EH (cell line): ENCODE measurements around the gene HELLS.
"Not testable (repeated sequence)": the region's sequence is repeated elsewhere in the genome, so short reads cannot be mapped to it uniquely, and the experiment has no call there.

Source experiments
- DNase-seq: peaks from one replicate; pipeline ENCODE4 v3.0.0-alpha.2; 2015; ENCODE audit warnings: low read depth

HELLS gene

DNA sequence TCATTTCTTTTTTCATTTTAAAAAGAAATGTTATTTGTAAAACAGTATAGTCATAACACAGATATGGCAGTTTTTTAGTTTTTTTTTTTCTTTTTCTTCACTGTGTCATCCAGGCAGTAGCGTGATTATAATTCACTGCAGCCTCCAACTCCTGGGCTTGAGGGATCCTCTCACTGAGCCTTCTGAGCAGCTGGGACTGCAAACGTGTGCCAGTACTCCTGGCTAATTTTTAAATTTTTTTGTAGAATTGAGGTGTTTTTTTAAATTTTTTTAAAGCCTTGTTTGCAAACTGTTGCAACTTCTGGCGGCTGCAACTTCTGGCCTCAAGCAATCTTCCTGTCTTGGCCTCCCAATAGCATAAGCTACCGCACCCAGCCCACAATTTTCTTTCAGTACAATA, 63.0 kb downstream of the HELLS start:
- DNase-seq: no peak

DNA sequence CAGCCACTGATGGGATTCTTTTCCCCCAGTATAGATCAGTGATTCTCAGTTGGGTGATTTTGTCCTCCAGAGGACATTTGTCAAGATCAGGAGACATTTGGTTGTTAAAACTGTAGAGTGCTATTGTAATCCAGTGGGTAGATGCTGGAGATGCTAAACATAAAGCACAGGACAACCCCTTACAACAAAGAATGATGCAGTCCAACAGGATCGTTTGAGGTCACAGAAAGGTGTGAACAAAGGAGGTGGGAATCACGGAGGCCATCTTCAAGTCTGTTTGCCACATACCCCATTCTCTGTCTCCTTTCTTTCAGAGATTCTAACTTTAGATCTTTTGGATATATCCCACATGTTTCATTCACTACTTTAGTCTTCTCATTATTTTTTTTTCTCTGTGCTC, 69.0 kb downstream of the HELLS start:
- no peak for DNase-seq

DNA sequence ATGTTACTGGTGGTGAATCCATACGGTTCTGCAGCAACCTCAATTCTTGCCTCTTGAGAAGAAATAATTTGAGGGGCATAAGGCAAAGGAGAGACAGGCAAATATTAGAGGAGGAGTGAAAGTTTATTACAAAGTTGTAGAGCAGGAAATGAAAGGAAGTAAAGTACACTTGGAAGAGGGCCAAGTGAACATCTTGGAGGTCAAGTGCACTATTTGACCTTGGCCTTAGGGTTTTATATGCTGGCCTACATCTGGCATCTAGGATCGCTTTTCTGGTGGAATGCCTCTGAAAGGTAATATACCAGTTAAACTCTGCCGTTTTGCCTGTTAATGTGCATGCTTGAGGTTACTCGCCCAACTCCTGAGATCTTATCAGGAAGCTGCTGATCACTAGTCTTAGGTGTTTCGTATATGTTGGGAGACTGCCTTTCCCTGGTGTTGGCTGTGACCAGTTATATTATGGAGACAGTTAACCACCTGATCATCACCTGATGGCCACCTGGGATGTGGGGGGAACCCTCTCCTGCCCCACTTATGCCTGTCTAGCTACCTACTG, 71.9 kb downstream of the HELLS start:
- no peak for DNase-seq

DNA sequence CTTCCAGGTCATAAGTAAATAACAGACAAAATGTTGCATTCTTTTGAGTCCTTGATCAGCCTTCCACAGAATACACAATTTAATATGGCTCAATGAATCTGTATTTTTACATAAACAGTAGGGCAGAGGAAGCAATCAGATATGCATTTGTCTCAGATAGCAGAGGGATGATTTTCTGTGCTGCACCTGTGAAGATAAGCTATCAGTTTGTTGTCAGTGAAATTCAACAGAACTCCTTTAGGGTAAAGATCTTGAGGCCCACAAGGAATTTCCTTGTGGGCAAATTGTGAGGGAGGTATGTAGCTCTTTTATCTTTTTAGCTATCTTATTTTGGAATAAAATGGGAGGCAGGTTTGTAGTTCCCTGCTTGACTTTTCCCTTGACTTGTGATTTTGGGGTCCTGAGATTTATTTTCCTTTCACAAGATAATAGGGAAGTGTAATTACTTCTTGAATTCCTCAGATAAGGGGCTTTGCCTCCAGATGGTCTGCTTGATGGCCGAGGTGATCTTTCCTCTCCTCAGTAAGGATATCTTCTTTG, 77.1 kb downstream of the HELLS start:
- DNase-seq: no peak

DNA sequence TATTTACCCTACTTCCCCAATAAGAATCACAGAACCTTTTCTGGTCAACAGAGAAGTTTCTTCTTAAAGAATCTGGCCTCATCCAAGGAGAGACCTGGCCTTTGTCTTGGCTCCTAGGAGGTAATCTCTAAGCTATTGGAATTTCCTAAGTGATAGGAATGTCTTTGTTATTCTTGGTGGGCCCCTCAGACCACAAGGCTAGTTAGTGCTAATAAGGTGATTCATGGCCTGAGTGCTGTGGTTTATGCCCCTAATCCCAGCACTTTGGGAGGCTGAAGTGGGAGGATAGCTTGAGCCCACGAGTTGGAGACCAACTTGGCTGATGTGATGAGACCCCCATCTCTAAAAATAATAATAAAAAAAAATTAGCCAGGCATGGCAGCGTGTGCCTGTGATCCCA, 78.0 kb downstream of the HELLS start:
- peak; percentile 6 for DNase-seq

DNA sequence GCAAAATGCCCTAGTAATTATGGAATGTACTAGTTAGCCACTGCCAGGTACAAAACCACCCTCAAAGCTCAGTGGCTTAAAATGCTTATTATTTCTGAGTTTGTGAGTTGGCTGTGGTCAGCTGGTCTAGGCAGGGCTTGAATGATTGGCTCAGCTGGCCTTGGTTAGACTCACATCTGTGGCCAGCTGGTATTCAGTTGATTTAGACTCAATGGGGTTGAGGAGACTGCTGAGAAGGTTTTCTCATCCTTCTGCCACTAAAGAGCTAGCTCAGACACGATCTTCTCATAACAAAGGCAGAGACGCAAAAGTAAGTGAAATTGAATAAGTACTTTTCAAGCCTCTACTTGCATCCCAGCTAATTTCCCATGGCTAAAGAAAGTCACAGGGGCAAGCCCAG, 80.9 kb downstream of the HELLS start:
- DNase-seq: no peak

DNA sequence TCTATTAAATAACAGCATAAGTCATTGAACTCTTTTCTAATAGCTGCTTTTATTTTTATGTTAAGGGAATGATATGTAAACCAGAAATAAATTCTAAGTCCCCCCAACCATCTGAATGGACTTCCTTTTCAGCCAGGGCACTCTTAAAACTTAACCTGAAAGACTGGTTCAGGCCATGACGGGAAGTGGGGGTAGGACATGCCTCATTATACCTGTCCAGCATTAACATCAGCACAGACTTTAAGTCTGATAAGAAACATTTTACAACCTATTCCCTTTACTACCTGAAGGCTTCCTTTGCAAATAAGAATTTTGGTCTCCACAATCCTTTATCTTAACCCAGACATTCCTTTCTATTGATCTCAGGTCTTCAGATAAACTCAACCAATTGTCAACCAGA, 81.9 kb downstream of the HELLS start:
- DNase-seq: no peak

DNA sequence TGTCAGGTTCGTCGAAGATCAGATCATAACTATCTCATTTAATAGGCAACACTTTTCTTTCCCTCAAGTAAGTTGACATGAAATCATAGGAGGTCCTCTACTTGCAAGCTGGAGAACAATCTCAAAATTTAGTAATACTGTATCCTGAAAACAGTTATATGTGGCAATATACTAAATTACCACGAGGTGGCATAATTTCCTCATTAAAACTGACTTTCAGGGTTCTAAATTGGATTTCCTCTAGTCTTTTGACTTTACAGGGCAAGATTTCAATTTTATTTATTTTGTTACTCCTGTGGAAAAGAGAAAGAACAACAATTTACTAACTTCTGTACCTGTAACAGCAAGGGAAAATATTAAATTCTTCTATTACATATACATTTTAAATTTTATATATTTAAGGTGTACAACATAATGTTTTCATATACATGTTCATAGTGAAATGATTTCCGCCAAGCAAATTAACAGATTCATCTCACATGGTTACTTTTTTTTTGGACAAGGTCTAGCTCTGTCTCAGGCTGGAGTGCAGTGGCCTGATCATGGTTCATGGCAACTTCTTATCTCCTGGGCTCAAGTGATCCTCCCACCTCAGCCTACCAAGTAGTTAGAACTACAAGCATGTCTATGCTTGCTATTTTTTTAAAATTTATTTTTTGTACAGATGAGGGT, 84.6 kb downstream of the HELLS start:
- DNase-seq: peak; percentile 40

DNA sequence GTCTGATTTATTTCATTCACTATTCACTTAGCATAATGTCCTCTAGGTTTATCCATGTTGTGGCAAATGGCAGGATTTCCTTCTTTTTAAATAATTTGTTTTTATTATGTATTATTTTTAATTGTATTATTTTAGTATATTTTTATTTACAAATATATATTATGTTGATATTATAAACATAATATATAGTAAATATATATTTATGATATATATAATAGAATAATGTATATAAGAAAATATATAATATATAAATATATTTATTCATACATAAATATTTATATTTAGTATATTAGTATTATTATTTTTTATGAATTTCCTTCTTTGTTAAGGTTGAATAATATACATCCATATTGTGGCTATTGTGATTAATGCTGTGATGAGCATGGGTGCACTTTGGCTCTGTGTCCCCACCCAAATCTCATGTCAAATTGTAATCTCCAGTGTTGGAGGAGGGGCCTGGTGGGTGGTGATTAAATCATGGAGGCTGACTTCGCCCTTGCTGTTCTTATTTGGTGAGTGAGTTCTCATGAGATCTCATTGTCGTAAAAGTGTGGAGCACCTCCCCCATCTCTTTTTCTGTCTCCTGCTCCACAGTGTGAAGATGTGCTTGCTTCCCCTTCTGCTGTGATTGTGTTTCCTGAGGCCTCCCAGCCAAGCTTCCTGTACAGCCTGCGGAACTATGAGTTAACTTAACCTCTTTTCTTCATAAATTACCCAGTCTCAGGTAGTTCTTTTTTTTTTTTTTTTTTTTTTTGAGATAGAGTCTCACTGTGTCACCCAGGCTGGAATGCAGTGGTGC, 85.7 kb downstream of the HELLS start:
- DNase-seq: no peak

DNA sequence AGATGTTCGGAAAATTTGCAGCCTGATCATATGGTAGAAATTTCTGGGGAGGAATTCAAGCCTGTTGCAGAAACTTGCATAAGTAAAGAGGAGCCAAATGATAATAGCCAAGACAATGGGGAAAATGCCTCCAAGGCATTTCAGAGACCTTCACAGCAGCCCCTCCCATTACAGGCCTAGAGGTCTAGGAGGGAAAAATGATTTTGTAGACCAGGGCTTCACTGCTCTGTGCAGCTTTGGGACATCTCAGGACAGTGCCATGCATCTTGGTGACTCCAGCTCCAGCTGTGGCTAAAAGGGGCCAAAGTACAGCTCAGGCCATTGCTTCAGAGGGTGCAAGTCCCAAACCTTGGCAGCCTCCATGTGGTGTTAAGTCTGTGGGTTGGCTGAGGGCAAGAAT, 87.4 kb downstream of the HELLS start:
- DNase-seq: no peak

DNA sequence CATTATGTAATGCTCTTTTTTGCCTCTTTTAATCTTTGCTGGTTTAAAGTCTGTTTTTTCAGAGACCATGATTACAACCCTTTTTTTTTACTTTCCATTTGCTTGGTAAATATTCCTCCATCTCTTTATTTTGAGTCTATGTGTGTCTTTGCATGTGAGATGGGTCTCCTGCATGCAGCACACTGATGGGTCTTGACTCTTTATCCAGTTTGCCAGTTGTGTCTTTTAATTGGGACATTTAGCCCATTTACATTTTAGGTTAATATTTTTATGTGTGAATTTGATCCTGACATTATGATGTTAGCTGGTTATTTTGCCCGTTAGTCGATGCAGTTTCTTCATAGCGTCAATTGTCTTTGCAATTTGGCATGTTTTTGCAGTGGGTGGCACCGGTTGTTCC, 92.5 kb downstream of the HELLS start:
- not testable (repeated sequence) for DNase-seq

DNA sequence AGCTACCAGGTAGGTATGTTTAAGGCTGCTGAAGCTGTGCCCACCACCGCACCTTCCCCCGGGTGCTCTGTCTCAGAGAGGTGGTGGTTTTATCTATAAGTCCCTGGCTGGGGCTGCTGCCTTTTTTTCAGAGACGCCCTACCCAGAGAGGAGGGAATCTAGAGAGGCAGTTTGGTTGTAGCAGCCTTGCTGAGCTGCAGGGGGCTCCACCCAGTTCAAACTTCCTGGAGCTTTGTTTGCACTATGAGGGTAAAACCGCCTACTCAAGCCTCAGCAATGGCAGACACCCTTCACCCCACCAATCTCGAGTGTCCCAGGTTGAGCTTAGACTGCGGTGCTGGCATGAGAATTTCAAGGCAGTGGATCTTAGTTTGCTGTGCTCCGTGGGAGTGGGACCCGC, 94.3 kb downstream of the HELLS start:
- no peak for DNase-seq

DNA sequence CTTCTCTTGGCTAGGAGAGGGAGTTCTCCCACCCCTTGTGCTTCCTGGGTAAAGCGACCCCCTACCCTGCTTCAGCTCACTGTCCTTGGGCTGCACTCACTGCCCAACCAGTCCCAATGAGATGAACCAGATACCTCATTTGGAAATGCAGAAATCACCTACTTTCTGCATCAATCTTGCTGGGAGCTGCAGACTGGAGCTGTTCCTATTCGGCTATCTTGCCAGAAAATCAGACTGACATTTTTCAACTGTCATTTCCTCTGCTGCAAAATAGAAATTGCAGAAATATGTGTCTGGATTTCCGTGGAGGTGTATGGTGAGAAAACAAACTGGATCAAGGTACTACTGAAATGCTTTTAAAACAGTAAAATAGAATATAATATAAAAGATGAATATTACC, 95.0 kb downstream of the HELLS start:
- DNase-seq: no peak

DNA sequence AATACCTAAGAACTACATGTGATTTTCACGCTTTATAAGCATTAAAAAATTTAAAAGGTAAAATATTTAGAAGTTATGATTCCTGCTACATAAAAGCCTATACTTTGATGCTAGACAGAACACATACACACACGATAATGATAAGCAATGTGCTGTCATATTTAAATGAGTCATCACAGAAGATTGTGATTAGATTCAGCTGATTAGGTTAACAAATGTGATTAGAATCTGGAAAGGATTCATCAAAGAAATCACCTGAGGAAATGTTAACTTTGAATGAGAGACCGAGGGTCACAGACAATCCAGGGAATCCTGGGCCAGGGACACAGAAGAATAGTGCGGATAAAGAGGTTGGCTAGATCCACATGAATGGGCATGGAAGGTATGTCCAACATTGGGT, 95.9 kb downstream of the HELLS start:
- DNase-seq: no peak

DNA sequence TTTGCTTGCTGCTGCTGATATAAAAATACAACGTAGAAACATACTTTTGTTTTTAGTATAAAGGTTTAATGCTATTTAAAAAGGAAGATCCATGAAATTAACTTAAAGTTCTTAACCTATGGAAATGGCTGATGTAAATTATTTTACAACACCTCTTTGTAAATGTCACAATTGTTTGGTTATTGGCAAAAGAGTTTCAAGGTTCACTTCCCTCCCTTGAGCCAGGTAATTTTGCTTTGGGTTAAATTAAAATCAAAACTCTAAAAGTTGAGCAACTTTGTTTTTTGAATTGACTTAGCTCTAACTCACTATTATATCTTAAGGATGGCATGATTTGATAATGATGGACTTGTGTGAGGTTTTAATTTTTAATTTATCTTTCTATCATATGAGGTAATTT, 98.8 kb downstream of the HELLS start:
- no peak for DNase-seq

DNA sequence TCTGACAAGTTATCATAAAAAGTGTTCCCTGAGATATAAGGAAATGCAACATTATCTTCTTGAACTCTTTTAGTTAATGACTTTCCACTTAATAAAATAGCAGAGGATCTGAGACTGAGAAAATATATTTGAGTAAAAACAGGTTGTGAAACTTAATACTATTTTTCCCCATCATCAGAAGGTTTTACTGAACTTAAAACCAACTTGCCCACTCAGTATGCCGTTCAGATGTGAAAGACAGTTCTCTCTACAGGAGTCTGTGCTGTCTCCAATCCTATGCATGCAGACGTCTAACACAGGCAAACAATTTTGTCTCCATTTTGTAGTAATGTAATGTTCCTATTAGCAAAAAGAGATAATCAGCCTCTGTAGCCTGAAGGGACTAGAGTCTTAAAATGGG, 99.7 kb downstream of the HELLS start:
- DNase-seq: no peak
